KMS-11 (cell line): ENCODE measurements around the gene ZNF208.

Source experiments
- H2AFZ ChIP-seq: fragments of 200-600 bp; sonication (generic); 2 replicates; pipeline ENCODE4 v1.6.1; 2016; ENCODE audit warnings: antibody characterized with exemption, mixed run types, low read depth
- H3K27ac ChIP-seq: fragments of 200-600 bp; sonication (generic); 2 replicates; pipeline ENCODE4 v1.6.1; 2016; ENCODE audit warnings: mild to moderate bottlenecking, mixed run types
- H3K27me3 ChIP-seq: fragments of 200-600 bp; sonication (generic); 2 replicates; pipeline ENCODE4 v1.6.1; 2017; ENCODE audit warnings: mild to moderate bottlenecking, low read depth, mixed run types, moderate library complexity; ENCODE audit not compliant: insufficient read depth
- H3K36me3 ChIP-seq: fragments of 200-600 bp; sonication (generic); 2 replicates; pipeline ENCODE4 v1.6.1; 2017; ENCODE audit warnings: mild to moderate bottlenecking, mixed run types; ENCODE audit not compliant: insufficient read depth
- H3K4me1 ChIP-seq: fragments of 200-600 bp; sonication (generic); 2 replicates; pipeline ENCODE4 v1.6.1; 2016; ENCODE audit warnings: mild to moderate bottlenecking, low read depth, mixed run types; ENCODE audit not compliant: poor library complexity, severe bottlenecking
- H3K4me2 ChIP-seq: fragments of 200-600 bp; sonication (generic); 2 replicates; pipeline ENCODE4 v1.7.0; 2016; ENCODE audit warnings: mild to moderate bottlenecking, mixed run types
- H3K4me3 ChIP-seq: fragments of 200-600 bp; sonication (generic); IDR thresholded peaks from 2 replicates; pipeline ENCODE4 v1.6.1; 2017; ENCODE audit warnings: low read depth, low read length, mixed read lengths; ENCODE audit not compliant: insufficient read depth
- H3K79me2 ChIP-seq: fragments of 200-600 bp; sonication (generic); 2 replicates; pipeline ENCODE4 v1.6.1; 2016; ENCODE audit warnings: low read depth, mixed run types; ENCODE audit not compliant: insufficient read depth
- H3K9ac ChIP-seq: fragments of 200-600 bp; sonication (generic); 2 replicates; pipeline ENCODE4 v1.6.1; 2016; ENCODE audit warnings: mild to moderate bottlenecking, mixed run types
- H4K20me1 ChIP-seq: fragments of 200-600 bp; sonication (generic); 2 replicates; pipeline ENCODE4 v1.6.1; 2016; ENCODE audit warnings: mild to moderate bottlenecking, mixed run types; ENCODE audit not compliant: insufficient read depth
- TF ChIP-seq, protein P1 (sequence below): fragments of 200-600 bp; sonication (generic); conservative IDR thresholded peaks from 2 replicates; pipeline ENCODE4 v1.6.1; 2017; ENCODE audit warnings: low read depth, mild to moderate bottlenecking, antibody characterized with exemption, low read length, moderate library complexity, mixed read lengths

ZNF208 gene

GRCh38 chr19:21910318-21910717, 100.4 kb downstream of the ZNF208 start:
- Histone ChIP-seq H3K4me1 (no peaks in the 10 kb centered on the region), H3K79me2 (no peaks in the 10 kb centered on the region), H3K36me3 (no peaks in the 10 kb centered on the region), H3K9ac (no peak overlapping the region), H3K4me2 (no peak overlapping the region), H4K20me1 (no peaks in the 10 kb centered on the region), H3K27me3 (no peaks in the 10 kb centered on the region), H3K4me3 (no peak overlapping the region), H2AFZ (no peak overlapping the region), H3K27ac (no peak overlapping the region)
- TF ChIP-seq, protein P1, sequence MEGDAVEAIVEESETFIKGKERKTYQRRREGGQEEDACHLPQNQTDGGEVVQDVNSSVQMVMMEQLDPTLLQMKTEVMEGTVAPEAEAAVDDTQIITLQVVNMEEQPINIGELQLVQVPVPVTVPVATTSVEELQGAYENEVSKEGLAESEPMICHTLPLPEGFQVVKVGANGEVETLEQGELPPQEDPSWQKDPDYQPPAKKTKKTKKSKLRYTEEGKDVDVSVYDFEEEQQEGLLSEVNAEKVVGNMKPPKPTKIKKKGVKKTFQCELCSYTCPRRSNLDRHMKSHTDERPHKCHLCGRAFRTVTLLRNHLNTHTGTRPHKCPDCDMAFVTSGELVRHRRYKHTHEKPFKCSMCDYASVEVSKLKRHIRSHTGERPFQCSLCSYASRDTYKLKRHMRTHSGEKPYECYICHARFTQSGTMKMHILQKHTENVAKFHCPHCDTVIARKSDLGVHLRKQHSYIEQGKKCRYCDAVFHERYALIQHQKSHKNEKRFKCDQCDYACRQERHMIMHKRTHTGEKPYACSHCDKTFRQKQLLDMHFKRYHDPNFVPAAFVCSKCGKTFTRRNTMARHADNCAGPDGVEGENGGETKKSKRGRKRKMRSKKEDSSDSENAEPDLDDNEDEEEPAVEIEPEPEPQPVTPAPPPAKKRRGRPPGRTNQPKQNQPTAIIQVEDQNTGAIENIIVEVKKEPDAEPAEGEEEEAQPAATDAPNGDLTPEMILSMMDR = no peak

- H3K9ac ChIP-seq = no peak overlapping the region
- H3K79me2 ChIP-seq = no peaks in the 10 kb centered on the region
- H3K27me3 ChIP-seq = no peaks in the 10 kb centered on the region
- H2AFZ ChIP-seq = no peak overlapping the region
- no peak overlapping the region for H3K27ac ChIP-seq
- H3K36me3 ChIP-seq = no peaks in the 10 kb centered on the region
- TF ChIP-seq, protein P1 = no peak
- H3K4me2 ChIP-seq = no peak overlapping the region
- no peaks in the 10 kb centered on the region for H4K20me1 ChIP-seq
- no peak overlapping the region for H3K4me3 ChIP-seq
- H3K4me1 ChIP-seq = no peaks in the 10 kb centered on the region
Measured at GRCh38 chr19:21908066-21908465, 102.7 kb downstream of the ZNF208 start.

DNA sequence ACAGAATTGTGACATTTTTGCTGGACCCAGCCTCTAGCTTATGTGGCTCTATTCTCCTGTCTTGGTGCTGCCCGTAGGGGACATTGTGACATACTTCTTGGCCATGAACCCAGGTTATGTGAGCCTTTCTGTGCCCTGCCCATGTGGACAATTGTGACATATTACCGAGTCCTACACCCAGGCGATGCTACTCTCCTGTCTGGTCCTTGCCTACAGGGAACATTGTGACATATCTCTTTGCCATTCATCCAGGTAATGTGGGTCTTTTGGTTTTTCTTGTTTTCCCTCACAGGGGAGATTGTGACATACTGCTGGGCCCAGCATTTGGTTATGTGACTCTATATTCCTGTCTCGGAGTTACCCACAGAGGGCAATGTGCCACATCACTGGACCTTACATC, 103.2 kb downstream of the ZNF208 start:
- H3K27me3 ChIP-seq = no peaks in the 10 kb centered on the region
- no peak overlapping the region for H3K4me2 ChIP-seq
- H3K4me3 ChIP-seq = no peak overlapping the region
- no peaks in the 10 kb centered on the region for H3K79me2 ChIP-seq
- no peaks in the 10 kb centered on the region for H4K20me1 ChIP-seq
- no peaks in the 10 kb centered on the region for H3K36me3 ChIP-seq
- no peak overlapping the region for H2AFZ ChIP-seq
- no peak overlapping the region for H3K9ac ChIP-seq
- H3K4me1 ChIP-seq = no peaks in the 10 kb centered on the region
- TF ChIP-seq, protein P1 = no peak
- H3K27ac ChIP-seq = no peak overlapping the region

GRCh38 chr19:21902571-21902970, 108.2 kb downstream of the ZNF208 start:
- Histone ChIP-seq H3K4me3 (no peak overlapping the region), H2AFZ (no peak overlapping the region), H3K4me1 (no peaks in the 10 kb centered on the region), H3K9ac (no peak overlapping the region), H3K36me3 (no peaks in the 10 kb centered on the region), H3K27me3 (no peaks in the 10 kb centered on the region), H3K79me2 (no peaks in the 10 kb centered on the region), H3K27ac (no peak overlapping the region), H4K20me1 (no peaks in the 10 kb centered on the region), H3K4me2 (no peak overlapping the region)
- TF ChIP-seq, protein P1 = no peak
